ENCODE results near the gene ZNF280C.

The ZNF280C gene

GRCh38 chrX:130176354-130176776 lies 92.3 kb downstream of the ZNF280C start:
- DNase-seq, result no peak

GRCh38 chrX:130174937-130175336 lies 93.8 kb downstream of the ZNF280C start:
- no peak for DNase-seq

GRCh38 chrX:130174045-130174704 lies 94.5 kb downstream of the ZNF280C start:
- no peak for DNase-seq

GRCh38 chrX:130173190-130173895 lies 95.4 kb downstream of the ZNF280C start:
- peak; percentile 69 for DNase-seq

GRCh38 chrX:130172127-130172845 lies 96.4 kb downstream of the ZNF280C start:
- peak; percentile 61 for DNase-seq

GRCh38 chrX:130171446-130172126 lies 97.1 kb downstream of the ZNF280C start, which contains the start of gene RAB33A:
Gene RAB33A (plus strand): TSS chrX:130171962. CDS start chrX:130172063, 101 bp downstream.
- DNase-seq, result peak; percentile 76

GRCh38 chrX:130170752-130171445 lies 97.8 kb downstream of the ZNF280C start:
- DNase-seq, result peak; percentile 86

- DNase-seq, result no peak
Measured at GRCh38 chrX:130167040-130167439, 101.7 kb downstream of the ZNF280C start.

GRCh38 chrX:130166503-130166777 lies 102.3 kb downstream of the ZNF280C start:
- no peak for DNase-seq

GRCh38 chrX:130165703-130166502 lies 102.8 kb downstream of the ZNF280C start, which contains the start of gene AIFM1:
Gene AIFM1 (minus strand): TSS chrX:130165841. CDS start chrX:130165656, 185 bp downstream.
- peak; percentile 95 for DNase-seq

GRCh38 chrX:130165181-130165702 lies 103.5 kb downstream of the ZNF280C start:
- DNase-seq, result no peak

GRCh38 chrX:130163398-130163797 lies 105.3 kb downstream of the ZNF280C start:
- DNase-seq, result no peak

- no peak for DNase-seq
Measured at GRCh38 chrX:130162094-130162735, 106.5 kb downstream of the ZNF280C start.

- no peak for DNase-seq
Measured at GRCh38 chrX:130159776-130160175, 108.9 kb downstream of the ZNF280C start.

- no peak for DNase-seq
Measured at GRCh38 chrX:130158311-130158710, 110.4 kb downstream of the ZNF280C start.

- DNase-seq, result no peak
Measured at GRCh38 chrX:130155564-130155963, 113.1 kb downstream of the ZNF280C start.

Data from activated effector memory CD4-positive, alpha-beta T cell treated with anti-CD3 and anti-CD28 coated beads, Interleukin-2, amount 50 U/mL, for 16 hours (primary cell).